Uterus (tissue), 4 donors: ENCODE measurements around the gene C16orf92. TPM values are rescaled to one million over a fixed set of nuclear protein-coding genes. Genes with fewer than 3 reads are reported as not detected.
A peak's percentile ranks its signal among the peaks of the same experiment; 100 is the strongest.

Source experiments
- DNase-seq, 2 donors: peaks; one replicate each; pipeline ENCODE4 v3.0.0-alpha.2; 2019 to 2020
- H3K27ac ChIP-seq, 2 donors: fragments of 200-600 bp; sonication (generic); 1 replicate in 1 of 2; 2 replicates in 1 of 2; pipeline ENCODE4 v1.5.1; 2016 to 2018
- H3K27me3 ChIP-seq, 2 donors: fragments of 200-600 bp; sonication (generic); one replicate each; pipeline ENCODE4 v1.5.1; 2018 to 2019; ENCODE audit warnings: control low read depth in 1 of 2
- H3K36me3 ChIP-seq, 2 donors: fragments of 200-600 bp; sonication (generic); one replicate each; pipeline ENCODE4 v1.5.1; 2019; ENCODE audit warnings: control low read depth in 1 of 2
- H3K4me1 ChIP-seq, 2 donors: fragments of 200-600 bp; sonication (generic); one replicate each; pipeline ENCODE4 v1.5.1; 2018 to 2019; ENCODE audit warnings: control low read depth in 1 of 2
- H3K4me3 ChIP-seq, 2 donors: fragments of 200-600 bp; sonication (generic); 1 replicate in 1 of 2; 2 replicates in 1 of 2; pipeline ENCODE4 v1.5.1; 2018 to 2019; ENCODE audit warnings: mild to moderate bottlenecking in 1 of 2
- H3K9me3 ChIP-seq, 2 donors: fragments of 200-600 bp; sonication (generic); one replicate each; pipeline ENCODE4 v1.5.1; 2019; ENCODE audit warnings: control low read depth in 1 of 2
- POLR2A ChIP-seq, 2 donors: fragments of 450-650 bp; IDR thresholded peaks; one replicate each; pipeline ENCODE4 v1.6.1; 2016; ENCODE audit warnings: antibody characterized with exemption in 2 of 2, mild to moderate bottlenecking in 1 of 2, moderate library complexity in 1 of 2
- intact Hi-C: fragments of 100-400 bp; cut with DNase I; formaldehyde crosslinking; loops from one replicate; pipeline ENCODE4 v1.15.1; 2023; ENCODE audit warnings: low total_unique reads
- total RNA-seq, 4 donors: library from RNA; depleted of rRNA in 3 of 4; stranded (reverse); fragments of >200 nt in 3 of 4; gene quantifications; one replicate each; pipeline versions ENCODE4 v1.1.0 to v1.2.4, GENCODE V29; 2014 to 2023
- TF ChIP-seq, protein P1 (sequence below), 4 experiments: fragments of 200-600 bp in 2 of 4; fragments of 450-650 bp in 2 of 4; sonication (generic) in 2 of 4; IDR thresholded peaks; one replicate each; pipeline ENCODE4 v1.5.1; 2016 to 2019; ENCODE audit warnings: antibody characterized with exemption in 4 of 4, mild to moderate bottlenecking in 2 of 4, moderate library complexity in 1 of 4
- donor health status: DM: yes; HTN: yes; CAD: no.

The C16orf92 gene
- total RNA-seq, 4 donors from 2014 or later: not detected

DNA sequence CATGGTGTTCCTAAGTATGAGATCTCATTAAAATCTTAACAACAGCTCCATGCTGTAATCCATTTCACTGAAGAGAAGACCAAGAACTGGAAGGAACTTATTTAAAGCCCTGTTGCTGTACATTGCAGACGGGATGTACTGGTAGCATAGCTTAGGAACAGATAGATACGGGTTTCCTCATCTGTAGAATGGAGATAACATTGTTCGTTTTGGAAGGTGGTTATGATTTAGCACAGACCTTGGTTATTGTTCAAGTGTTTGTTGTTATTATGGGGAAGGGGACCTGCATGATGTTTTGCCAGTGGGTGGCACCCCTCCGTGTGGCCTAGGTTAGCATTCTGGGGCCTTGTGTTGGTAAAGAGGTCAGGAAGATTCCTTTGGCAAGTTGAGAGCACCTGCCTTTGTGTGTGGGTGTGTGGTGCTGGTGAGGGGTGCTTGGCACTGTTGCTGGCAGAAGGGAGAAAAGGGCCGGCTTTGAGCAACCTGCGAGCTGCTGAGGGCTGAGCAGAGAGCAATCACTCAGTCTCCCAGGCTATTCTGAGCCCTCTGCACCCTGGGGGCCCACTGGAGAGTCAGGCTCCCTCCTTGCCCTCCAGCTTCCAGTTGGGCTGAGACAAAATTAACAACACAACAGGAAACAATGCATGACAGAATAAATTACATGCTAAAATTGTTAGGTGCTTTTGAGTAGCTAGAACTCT is 47.0 kb upstream of the C16orf92 start:
- no peaks in the 10 kb centered on the region for H3K36me3 ChIP-seq
- peaks cover 0 to 14% of the 10 kb centered on the region in 2 donors for H3K4me1 ChIP-seq
- no peak for DNase-seq
- no peaks in the 10 kb centered on the region for H3K9me3 ChIP-seq
- TF ChIP-seq POLR2A (IDR thresholded peaks at IDR 0.05): no peak
- TF ChIP-seq, protein P1, sequence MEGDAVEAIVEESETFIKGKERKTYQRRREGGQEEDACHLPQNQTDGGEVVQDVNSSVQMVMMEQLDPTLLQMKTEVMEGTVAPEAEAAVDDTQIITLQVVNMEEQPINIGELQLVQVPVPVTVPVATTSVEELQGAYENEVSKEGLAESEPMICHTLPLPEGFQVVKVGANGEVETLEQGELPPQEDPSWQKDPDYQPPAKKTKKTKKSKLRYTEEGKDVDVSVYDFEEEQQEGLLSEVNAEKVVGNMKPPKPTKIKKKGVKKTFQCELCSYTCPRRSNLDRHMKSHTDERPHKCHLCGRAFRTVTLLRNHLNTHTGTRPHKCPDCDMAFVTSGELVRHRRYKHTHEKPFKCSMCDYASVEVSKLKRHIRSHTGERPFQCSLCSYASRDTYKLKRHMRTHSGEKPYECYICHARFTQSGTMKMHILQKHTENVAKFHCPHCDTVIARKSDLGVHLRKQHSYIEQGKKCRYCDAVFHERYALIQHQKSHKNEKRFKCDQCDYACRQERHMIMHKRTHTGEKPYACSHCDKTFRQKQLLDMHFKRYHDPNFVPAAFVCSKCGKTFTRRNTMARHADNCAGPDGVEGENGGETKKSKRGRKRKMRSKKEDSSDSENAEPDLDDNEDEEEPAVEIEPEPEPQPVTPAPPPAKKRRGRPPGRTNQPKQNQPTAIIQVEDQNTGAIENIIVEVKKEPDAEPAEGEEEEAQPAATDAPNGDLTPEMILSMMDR (IDR thresholded peaks at IDR 0.05): no peak
- peak overlapping the region; percentile 9 to 91 for H3K4me3 ChIP-seq
- no peaks in the 10 kb centered on the region for H3K27me3 ChIP-seq
- intact Hi-C loops: no loop called here
- peak overlapping the region; percentile 55 to 90 for H3K27ac ChIP-seq

DNA sequence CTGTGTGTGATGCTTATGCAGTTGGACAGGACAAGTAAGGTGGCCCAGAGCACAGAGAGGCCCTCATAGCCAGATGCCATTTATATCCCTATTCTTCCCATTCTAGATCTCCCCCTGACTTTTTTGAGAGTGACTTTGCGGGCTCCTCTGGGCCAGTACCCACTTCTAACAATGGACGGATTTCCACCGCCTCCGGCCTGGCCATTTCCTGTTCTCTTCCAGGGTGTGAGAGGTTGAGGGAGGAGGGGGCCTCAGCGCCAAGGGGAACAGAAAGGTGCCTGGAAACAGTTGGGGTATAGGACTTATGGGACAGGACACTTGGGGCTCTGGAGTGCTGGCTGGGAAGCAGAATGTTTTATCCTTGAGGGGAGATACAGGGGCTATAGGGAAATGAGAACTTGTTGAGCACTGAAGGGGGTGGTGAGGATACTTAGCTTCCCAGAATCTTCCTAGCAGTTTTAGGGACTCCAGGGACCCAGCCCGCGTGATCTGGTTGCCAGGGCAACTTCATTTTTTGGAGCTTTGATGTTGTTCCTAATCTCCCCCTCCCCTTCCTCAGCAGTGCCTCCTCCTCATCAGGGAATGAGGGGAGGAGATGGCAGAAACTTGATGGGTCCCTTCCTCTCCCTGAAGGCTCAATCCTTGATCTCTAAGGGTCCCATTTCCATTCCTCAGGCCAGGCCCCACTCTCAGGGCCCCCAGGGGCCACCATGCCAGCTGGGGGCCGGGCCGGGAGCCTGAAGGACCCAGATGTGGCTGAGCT is 45.8 kb upstream of the C16orf92 start:
- H3K4me1 ChIP-seq: peaks cover 0 to 14% of the 10 kb centered on the region in 2 donors
- H3K27ac ChIP-seq: peak overlapping the region; percentile 55 to 90
- no peak for DNase-seq
- H3K36me3 ChIP-seq: no peaks in the 10 kb centered on the region
- no peaks in the 10 kb centered on the region for H3K27me3 ChIP-seq
- H3K4me3 ChIP-seq: no peak overlapping the region
- no peak for TF ChIP-seq POLR2A (IDR thresholded peaks at IDR 0.05)
- TF ChIP-seq, protein P1 (IDR thresholded peaks at IDR 0.05): no peak
- H3K9me3 ChIP-seq: no peaks in the 10 kb centered on the region
- intact Hi-C loops: no loop called here

DNA sequence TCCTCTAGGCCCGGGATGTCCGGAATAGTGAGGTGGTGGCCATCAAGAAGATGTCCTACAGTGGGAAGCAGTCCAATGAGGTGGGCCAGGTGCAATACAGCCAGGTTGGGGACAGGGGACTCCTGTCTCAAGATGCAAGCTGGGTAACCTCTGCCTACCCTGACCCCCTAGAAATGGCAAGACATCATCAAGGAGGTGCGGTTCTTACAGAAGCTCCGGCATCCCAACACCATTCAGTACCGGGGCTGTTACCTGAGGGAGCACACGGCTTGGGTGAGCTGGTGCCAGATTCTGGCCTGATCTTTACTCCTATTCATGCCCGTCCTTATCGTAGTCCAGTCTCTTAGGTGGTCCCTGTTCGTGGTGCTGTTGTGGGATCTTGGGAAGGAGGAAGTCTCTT is 44.9 kb upstream of the C16orf92 start:
- no peak overlapping the region for H3K4me3 ChIP-seq

DNA sequence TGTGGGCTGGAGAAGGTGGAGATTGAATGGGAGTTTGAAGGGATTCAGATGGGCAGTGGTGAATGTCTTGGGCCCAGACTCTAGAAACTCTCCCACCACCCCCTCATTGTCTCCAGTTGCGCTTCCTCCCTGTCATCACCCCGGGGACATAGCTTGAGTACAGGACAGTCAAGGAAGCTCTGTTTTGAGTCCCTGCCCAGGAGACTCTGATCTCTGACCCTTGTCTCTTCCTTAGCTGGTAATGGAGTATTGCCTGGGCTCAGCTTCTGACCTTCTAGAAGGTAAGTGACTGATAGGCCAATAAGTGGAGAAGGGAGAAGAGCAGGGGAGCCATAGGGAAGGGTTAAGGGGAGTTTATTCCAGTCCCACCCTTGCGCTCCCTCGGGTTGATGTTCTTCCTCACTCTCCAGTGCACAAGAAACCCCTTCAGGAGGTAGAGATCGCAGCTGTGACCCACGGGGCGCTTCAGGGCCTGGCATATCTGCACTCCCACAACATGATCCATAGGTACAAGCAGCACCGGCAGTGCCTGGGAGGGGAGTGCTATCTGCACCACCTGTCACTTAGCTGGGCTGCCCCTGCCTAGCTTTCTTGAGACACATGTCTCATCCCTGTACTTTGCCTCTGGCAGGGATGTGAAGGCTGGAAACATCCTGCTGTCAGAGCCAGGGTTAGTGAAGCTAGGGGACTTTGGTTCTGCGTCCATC is 44.3 kb upstream of the C16orf92 start:
- no peaks in the 10 kb centered on the region for H3K9me3 ChIP-seq
- peaks cover 0 to 14% of the 10 kb centered on the region in 2 donors for H3K4me1 ChIP-seq
- H3K4me3 ChIP-seq: no peak overlapping the region
- intact Hi-C loops: no loop called here
- H3K27me3 ChIP-seq: no peaks in the 10 kb centered on the region
- no peak for TF ChIP-seq POLR2A (IDR thresholded peaks at IDR 0.05)
- TF ChIP-seq, protein P1 (IDR thresholded peaks at IDR 0.05): no peak
- H3K36me3 ChIP-seq: no peaks in the 10 kb centered on the region
- H3K27ac ChIP-seq: peak overlapping the region in 1 of 2 donors; percentile 17
- DNase-seq: peak in 1 of 2 donors; percentile 1

More for the DNA sequence above, 44.9 kb upstream of the C16orf92 start:
- peak overlapping the region in 1 of 2 donors; percentile 55 for H3K27ac ChIP-seq
- no peaks in the 10 kb centered on the region for H3K9me3 ChIP-seq
- no peak for DNase-seq
- TF ChIP-seq, protein P1 (IDR thresholded peaks at IDR 0.05): no peak
- no peak for TF ChIP-seq POLR2A (IDR thresholded peaks at IDR 0.05)
- intact Hi-C loops: no loop called here
- no peaks in the 10 kb centered on the region for H3K36me3 ChIP-seq
- peaks cover 0 to 14% of the 10 kb centered on the region in 2 donors for H3K4me1 ChIP-seq
- no peaks in the 10 kb centered on the region for H3K27me3 ChIP-seq
